GM10248 (cell line): ENCODE measurements around the gene CNRIP1.

Experiments
- CTCF ChIA-PET: fragments of 300-600 bp; sonication (Branson Sonifier 250); formaldehyde crosslinking; extraction: SDS; loops from one replicate; lab custom pipeline; 2021; ENCODE audit warnings: antibody characterized with exemption; lab: Yijun Ruan, JAX
- POLR2A ChIA-PET: fragments of 350-650 bp; sonication (Branson Sonifier 250); formaldehyde crosslinking; extraction: SDS; loops from one replicate; lab custom pipeline; 2020; ENCODE audit warnings: antibody characterized with exemption; lab: Yijun Ruan, JAX
- DNase-seq: peaks from one replicate; pipeline ENCODE4 v3.0.0; 2012; ENCODE audit errors: extremely low spot score
- CTCF ChIP-seq: IDR thresholded peaks from 2 replicates; pipeline ENCODE4 v1.5.1; 2012; ENCODE audit warnings: mild to moderate bottlenecking, low read depth; ENCODE audit errors: extremely low read depth, missing control alignments, control extremely low read depth

CNRIP1 gene

GRCh38 chr2:68246396-68246795, 73.4 kb downstream of the CNRIP1 start:
- no peak for DNase-seq
- POLR2A ChIA-PET = interaction anchor here (0.7 kb wide), 1 partner anchor 26 kb away, joined by 8 read pairs; no protein-coding TSS in a partner anchor
- CTCF ChIA-PET = interaction anchor here (1.6 kb wide), 1 partner anchor 50 kb away, joined by 6 read pairs; no protein-coding TSS in a partner anchor

GRCh38 chr2:68245672-68246071, 74.1 kb downstream of the CNRIP1 start:
- ChIA-PET POLR2A (interaction anchor here (0.7 kb wide), 1 partner anchor 26 kb away, joined by 8 read pairs; no protein-coding TSS in a partner anchor), CTCF (interaction anchor here (1.6 kb wide), 1 partner anchor 49 kb away, joined by 6 read pairs; no protein-coding TSS in a partner anchor)
- no peak for TF ChIP-seq CTCF
- no peak for DNase-seq

More at GRCh38 chr2:68246396-68246795, 73.4 kb downstream of the CNRIP1 start:
- no peak for TF ChIP-seq CTCF

- TF ChIP-seq CTCF = no peak
- DNase-seq = no peak
- POLR2A ChIA-PET = no interaction called here
- CTCF ChIA-PET = interaction anchor here (0.9 to 1.9 kb wide), 5 partner anchors 11 to 48 kb away, joined by 3 to 12 read pairs (median 6); no protein-coding TSS in a partner anchor
Observed at GRCh38 chr2:68245066-68245465, 74.7 kb downstream of the CNRIP1 start.

- CTCF ChIA-PET = interaction anchor here (0.9 to 2.0 kb wide), 7 partner anchors 11 to 87 kb away, joined by 3 to 12 read pairs (median 5); partner anchors contain the start of gene PNO1
- POLR2A ChIA-PET = no interaction called here
- TF ChIP-seq CTCF = no peak
- no peak for DNase-seq
Observed at GRCh38 chr2:68244456-68244855, 75.3 kb downstream of the CNRIP1 start.
